ENCODE measurements around the gene IL12RB2. TPM values are rescaled to one million over a fixed set of nuclear protein-coding genes. Genes with fewer than 3 reads are reported as not detected.
A peak's percentile ranks its signal among the peaks of the same experiment; 100 is the strongest.

Gene IL12RB2
- total RNA-seq, 1 donor from 2014 or later = 0.37 TPM

DNA sequence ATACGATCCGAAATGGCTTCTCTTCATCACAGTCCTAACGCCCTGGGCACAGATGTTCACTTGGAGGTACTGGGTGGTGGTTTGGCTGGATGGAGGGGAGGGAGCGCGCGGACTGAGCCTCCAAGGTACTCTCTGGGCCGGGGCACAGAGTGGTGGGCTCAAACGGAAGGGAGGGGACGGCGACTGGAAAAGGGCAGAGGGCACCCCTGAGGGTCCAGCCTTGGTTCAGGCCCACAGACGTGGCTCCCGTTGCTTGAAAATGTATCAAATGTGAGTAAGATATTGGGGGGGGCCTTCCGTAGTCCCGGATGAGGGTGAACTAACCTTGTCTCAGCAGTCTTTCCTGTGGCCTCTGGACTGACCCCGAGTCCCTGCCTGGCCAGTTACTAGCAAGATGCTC, 463 bp downstream of the IL12RB2 start:
- no peak for ATAC-seq
- intact Hi-C loops (cut with micrococcal nuclease) = no loop called here

DNA sequence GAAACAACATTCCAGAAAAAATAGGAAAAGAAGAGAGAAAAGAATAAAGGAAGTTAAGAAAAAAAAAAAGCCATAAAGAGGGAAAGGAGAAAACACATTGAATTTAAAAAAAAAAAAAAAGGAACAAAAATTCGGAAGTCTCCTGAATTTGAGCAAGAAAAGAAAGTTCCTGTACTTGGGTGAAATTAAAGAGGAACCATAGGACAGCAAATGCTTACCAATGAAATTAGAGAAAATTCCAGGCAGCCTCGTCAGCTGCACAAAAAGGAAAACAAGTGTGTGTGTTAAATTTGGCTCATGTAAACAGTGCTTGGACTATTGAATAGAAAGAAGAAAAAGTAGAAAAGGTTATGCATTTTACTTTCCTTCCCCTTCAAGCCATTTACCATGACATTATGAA, 4.9 kb downstream of the IL12RB2 start:
- intact Hi-C loops (cut with micrococcal nuclease) = no loop called here
- ATAC-seq (no peak), DNase-seq (no peak)

More for the DNA sequence above, 463 bp downstream of the IL12RB2 start:
- no peak for DNase-seq

DNA sequence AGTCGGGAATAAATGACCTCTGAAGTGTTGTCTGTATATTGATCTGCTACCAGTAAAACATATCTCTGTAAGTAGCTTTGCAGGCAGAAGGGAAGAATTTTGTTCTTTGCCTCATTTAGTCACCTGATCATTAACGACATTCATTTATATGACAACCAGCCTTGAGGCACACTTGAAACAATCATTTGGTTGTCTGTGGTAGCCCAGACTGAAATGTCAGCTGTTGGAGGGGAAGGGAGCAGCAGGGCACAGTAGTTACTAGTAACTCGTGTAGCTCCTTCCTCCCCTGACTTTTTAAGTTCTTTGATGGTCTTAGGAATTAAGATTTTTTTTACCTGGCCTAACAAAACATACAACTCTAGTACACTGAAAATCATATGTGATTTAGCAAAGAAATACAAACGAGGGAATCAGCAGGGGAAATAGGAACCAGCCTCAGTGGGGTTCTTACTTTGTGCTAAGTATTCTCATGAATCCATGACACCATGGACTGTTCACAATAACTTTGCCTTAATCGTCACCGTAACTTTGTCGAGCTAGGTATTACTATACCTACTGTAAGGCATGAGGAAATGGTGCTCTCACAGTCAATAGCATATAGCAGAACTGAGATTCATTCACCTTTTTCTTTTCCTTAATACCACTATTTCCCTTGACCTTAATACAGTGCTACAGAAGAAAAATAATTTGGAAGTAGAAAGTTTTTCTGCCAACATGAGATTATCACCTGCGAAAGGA, 6.4 kb downstream of the IL12RB2 start:
- ATAC-seq (no peak), DNase-seq (no peak)
- intact Hi-C loops (cut with micrococcal nuclease) = no loop called here

DNA sequence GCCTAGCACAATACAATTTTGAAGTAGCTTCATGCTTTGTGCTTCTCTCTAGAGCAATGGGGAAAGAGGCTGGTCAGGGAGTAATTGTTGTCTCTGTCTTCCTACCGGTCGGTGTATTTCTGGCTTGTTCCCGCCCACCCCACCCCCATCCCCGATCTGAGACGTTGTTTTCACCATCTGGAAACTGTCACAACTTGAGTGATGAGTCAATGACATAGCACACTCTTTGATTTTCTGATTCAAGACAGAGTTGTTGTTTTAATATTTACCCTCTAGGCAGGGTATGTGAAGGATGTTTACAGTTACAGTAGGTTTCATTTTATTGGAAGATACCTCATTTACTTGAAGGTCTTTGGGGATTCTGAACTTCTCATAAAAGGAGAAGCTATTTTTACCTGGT, 7.0 kb downstream of the IL12RB2 start:
- ATAC-seq (no peak), DNase-seq (no peak)
- intact Hi-C loops (cut with micrococcal nuclease) = no loop called here

DNA sequence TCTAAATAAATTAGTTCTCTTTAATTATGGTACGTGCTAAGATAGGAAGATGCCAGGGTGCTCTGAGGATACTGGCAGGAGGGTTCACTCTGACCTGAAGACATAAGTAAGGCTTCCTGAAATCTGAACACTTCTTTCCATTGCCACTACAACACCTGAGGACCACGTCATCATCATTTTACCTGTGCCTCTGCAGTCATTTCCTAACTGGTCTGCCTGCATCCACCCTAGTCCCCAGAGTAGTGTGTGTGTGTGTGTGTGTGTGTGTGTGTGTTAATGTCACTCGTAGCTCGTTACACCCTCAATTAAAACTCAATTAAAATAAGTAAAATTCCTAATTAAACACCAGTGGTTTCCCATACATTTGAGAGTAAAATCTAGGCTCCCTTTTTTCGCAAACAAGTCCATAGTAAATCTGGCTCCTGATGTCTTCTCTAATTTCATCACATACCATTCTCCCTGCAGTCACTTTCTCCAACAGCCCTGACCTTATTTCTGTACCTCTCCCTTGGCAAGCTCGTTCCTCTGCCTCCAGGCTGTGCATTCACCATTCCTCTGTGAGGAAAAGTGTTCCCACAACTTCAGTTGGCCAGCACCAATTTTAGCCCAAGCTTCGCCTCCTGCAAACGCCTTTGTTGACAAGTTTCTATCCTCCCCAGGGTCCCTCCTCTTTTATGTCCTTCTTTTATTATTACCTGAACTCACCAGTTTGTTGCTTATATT, 8.7 kb downstream of the IL12RB2 start:
- ATAC-seq (peak; percentile 61), DNase-seq (no peak)
- intact Hi-C loops (cut with micrococcal nuclease) = no loop called here

DNA sequence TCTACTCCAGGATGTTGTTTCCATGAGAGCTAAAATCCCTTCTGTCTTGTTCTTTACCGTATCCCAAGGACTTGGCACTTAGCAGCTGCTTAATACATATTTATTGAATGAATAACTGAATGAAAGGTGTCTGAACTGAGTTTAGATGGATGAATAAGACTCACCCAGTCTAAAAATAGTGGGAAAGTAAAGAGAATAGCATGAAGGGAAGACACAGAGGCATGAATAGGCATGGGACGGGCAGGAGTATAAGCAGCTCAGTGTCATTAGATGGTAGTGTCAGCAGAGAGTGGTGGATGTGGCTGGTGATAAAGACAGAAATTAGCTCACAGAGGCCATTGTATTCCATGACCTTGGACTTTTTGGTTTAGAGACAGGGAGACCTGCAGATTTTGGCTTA, 9.2 kb downstream of the IL12RB2 start:
- DNase-seq (no peak), ATAC-seq (no peak)
- intact Hi-C loops (cut with micrococcal nuclease) = no loop called here

DNA sequence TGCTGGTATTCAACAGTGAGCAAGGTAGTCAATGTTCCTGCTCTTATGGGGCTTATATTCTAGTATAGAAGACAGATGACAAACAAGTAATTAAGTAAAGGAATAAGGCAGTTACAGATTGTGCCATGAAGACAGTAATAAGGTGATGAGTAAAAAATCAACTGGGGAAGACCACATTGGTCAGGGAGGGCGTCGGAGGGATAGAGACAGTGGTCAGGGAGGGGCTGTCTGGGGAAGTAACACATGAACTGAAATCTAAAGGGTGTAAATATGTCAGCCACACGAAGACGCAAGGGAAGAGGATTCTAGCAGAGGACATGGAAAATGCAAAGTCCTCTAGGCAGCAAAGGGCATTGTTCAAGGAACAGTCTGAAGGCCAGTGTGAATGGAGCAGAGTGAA, 10.1 kb downstream of the IL12RB2 start:
- no peak for DNase-seq
- ATAC-seq = no peak
- intact Hi-C loops (cut with micrococcal nuclease) = no loop called here

DNA sequence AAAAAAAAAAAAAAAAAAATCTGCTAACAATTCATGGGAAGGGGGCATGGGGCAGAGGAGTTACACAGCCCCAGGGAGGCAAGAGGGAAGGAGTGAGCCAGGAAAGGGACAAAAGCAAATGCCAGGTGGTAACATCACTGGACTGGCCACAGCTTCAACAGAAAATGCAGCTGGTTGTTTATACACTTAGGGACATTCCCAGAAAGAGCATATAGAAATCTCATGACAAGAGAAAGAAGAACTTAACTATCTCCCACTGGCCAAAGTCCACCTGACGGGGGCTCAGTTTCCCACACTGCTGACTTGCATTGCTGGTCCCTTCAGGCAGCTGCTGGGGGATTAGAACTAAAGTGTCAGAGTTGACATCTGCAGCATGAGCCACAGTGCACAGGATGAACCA, 14.8 kb downstream of the IL12RB2 start:
- ATAC-seq = no peak
- DNase-seq = no peak
- intact Hi-C loops (cut with micrococcal nuclease) = no loop called here

DNA sequence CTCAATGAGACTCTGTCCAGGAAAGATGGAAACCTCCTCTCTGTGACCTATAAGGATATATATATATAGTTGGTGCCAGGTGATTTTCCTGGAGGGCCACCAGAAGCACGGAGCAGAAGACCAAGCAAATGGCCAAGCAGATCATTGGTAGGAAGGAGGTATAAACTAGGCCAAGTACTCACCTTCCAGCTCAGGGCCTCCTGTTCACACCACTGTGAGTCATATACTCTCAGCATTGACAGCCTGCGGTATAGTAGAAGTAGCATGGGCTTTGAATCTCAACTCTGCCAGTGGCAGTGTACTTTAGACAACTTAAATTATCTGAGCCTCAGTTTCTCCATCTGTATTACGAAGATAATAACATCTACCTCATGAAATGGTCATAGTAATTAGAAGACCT, 15.4 kb downstream of the IL12RB2 start:
- intact Hi-C loops (cut with micrococcal nuclease) = no loop called here
- DNase-seq = no peak
- ATAC-seq = no peak

DNA sequence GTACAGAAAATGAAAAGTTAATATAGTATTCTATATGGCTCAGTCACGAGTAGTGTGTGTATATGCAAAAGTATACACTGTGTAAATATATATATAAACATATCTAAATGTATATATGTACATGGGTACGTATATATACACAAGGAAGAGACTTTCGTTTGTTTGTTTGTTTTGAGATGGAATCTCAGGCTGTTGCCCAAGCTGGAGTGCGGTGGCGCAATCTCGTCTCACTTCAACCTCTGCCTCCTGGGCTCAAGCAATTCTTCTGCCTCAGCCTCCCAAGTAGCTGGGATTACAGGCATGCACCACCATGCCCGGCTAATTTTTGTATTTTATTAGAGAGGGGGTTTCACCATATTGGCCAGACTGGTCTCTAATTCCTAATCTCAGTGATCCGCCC, 16.4 kb downstream of the IL12RB2 start:
- DNase-seq (no peak), ATAC-seq (no peak)
- intact Hi-C loops (cut with micrococcal nuclease) = no loop called here

DNA sequence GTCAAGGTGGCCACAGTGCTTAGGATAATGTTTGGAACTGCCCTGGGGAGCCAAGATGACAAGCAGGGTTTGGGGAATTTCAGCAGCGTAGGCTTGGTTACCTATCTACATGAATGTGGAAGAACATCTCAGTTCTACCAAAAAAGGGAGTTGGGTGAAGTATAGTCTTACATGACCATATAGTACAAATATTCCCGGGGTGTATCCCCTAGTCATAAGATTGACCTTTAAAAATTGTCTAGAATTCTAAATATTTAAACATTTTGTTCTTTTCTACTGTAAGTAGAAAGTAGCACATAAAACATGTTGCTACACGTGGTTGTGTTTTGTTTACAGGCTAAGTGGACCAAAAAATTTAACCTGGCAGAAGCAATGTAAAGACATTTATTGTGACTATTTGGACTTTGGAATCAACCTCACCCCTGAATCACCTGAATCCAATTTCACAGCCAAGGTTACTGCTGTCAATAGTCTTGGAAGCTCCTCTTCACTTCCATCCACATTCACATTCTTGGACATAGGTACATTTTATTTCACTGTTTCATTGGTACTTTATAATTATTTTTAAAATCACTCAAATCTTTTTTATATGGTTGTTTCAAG, 20.3 kb downstream of the IL12RB2 start:
- no peak for DNase-seq
- ATAC-seq = no peak
- intact Hi-C loops (cut with micrococcal nuclease) = no loop called here

DNA sequence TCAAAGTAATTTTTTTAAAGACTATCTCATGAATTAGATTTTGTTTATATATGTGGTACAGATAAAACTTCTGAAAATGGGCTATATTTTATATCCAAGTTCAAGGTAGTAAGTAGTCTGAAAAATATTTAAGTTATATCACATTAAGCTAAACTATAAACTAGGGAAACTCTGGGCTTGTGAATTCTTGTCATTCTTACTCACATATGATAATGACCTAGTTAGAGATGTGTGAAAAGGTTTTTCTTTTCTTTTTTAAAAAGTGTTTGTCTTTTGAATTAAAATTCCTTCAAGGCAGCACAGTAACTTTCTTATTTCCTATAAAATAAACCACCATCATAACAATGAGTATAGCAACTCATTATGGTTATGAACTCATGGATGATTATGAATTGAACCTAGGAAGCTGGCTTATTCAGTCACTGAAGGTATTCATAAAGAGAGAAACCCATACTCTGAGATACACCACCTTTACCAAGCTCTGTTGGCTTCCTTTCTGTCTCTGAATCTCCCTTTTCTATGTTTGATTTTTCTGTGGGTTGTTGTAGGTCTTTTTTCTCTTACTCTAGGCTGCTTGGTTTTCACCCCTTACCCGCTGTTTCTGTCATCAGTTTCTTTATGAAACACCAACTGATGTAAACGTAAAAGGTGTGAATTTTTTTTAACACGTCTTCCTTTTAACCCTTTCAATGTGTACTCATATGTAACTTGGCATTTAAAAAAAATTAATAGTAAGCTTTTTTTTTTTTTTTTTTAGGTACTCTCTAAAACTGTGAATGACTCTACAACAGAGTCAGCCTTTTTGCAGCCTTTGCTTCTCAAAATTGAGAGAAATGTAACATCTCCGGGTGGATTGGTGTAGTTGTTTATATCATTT, 25.2 kb downstream of the IL12RB2 start:
- DNase-seq (no peak), ATAC-seq (no peak)
- intact Hi-C loops (cut with micrococcal nuclease) = no loop called here

DNA sequence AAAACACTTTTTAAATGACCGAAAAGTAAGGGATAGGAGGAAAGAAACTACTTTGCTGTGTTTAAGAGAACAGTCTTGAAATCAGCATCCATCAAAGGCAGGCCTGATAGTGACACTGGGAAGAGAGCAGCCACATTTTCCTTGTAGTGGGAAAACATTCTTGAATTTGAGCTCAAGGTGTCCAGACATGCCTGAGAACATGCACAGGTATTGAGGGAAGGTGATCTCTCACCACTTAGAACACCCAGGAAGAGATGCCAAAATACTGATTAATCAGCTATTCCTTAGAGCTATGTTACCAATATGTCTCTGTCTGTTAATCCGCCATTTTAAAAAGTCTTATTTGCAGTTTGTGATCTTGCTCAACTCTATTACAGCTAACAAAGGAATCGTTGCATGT, 25.9 kb downstream of the IL12RB2 start:
- ATAC-seq = no peak
- DNase-seq = no peak
- intact Hi-C loops (cut with micrococcal nuclease) = no loop called here

DNA sequence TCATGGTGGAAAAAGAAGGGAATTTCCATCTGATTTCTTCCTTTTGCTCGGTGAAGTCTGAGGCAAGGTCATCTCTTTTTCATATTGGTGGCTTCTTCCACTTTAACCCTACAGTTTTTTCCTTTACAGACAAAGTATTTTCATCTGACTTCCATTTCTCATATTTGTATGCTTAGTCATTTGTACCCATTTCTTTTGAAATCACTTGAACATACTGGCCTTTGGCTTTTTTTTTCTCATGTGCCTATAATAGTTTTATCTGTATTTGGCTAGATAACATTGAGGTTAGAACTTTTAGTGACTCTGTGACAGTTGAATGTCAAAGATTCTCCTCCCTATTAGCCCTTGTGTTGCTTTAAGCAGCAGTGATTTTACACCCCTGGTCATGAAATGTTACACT, 27.7 kb downstream of the IL12RB2 start:
- no peak for ATAC-seq
- intact Hi-C loops (cut with micrococcal nuclease) = no loop called here

DNA sequence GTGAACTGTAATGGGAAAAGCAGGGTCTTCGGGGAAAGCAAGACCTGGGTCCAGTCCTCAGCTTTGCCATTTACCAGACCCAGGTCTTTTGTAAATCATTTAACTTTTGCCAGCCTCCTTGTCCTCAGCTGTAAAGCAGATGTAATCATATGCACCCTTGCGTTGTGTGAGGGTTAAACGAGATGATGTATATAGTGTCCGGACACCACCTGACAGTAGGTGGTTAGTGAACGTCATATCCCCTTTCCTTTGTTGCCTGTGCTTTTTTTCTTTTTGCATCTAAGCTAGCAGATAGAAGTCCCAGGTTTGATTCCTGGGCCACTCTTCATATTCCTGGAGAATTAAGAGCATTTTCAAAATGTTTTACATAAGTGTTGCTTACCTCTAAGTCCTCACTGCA, 28.5 kb downstream of the IL12RB2 start:
- DNase-seq (no peak), ATAC-seq (no peak)
- intact Hi-C loops (cut with micrococcal nuclease) = no loop called here

More for the DNA sequence above, 27.7 kb downstream of the IL12RB2 start:
- no peak for DNase-seq

DNA sequence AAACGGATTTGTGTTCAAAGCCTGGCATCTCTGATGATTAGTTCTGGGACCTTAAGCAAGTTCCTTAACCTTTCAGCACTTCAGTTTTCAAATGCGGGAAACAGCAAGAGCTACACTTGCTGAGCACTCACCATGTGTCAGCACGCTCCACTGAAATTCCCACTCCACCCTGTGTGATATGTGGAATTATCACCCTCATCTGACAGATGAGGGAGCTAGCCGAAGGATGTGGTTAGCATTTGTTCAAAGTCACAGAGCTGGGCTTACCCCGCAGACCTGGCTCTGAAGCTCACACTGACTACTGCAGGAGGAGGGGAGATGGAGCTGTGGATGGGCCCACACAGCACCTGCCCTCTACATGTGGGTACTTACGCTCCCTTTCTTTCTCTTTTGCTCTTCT, 29.1 kb downstream of the IL12RB2 start:
- intact Hi-C loops (cut with micrococcal nuclease) = no loop called here
- DNase-seq (no peak), ATAC-seq (no peak)

DNA sequence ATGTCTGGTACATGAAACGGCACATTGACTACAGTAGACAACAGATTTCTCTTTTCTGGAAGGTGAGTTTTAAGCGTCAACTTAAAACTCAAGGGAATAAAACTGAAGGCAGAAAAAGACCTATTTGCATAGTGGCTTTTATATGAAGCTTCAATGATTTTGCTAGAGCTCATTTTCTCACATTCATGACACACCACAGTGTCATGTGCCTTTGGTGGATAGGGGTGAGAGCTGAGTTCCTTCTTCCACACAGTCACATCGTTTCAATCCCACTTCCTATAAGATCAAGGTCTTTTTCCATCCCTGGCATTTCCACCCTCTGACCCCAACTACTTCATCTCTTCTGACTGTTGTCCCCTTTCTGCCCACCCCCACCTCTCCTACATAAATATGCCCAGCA, 31.0 kb downstream of the IL12RB2 start:
- intact Hi-C loops (cut with micrococcal nuclease) = no loop called here
- ATAC-seq (no peak), DNase-seq (no peak)

DNA sequence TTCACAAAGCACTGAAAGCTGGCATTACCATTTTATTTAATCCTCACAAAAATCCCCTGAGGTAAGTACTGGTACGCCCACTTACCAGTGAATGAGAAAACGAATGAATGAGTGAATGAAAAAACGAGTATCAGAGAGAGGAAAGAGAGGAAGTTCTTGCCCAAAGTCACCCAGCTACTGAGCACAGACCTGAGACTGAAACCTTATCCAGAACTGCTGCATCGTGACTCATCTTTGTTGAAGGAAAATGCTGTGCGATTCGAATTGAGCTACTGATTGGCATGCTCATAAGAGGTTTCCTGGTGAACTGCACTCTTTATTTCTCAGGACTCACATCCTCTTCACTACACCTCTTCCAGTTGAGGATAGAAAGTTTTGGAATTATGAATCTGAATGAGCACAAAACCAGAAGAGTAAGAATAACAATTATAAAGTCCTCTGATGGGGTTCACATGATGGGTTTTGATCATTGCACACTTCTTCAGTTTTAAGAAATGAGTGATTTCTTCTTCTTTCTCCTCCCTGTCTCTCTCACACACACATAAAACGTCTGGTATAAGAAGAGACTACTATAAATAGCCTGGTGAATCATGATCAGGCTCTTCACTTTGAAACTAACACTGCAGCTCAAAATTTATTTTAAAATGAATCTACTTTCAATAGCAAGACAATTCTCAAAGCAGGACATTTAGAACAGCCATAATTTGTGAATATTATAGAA, 32.1 kb downstream of the IL12RB2 start:
- intact Hi-C loops (cut with micrococcal nuclease) = no loop called here
- ATAC-seq = peak; percentile 71
- no peak for DNase-seq

Measured in left ventricle myocardium superior (tissue), 1 donor.